ENCODE results near the gene ACSM5. TPM values are rescaled to one million over a fixed set of nuclear protein-coding genes. Genes with fewer than 3 reads are reported as not detected.
A peak's percentile ranks its signal among the peaks of the same experiment; 100 is the strongest.

The ACSM5 gene, protein sequence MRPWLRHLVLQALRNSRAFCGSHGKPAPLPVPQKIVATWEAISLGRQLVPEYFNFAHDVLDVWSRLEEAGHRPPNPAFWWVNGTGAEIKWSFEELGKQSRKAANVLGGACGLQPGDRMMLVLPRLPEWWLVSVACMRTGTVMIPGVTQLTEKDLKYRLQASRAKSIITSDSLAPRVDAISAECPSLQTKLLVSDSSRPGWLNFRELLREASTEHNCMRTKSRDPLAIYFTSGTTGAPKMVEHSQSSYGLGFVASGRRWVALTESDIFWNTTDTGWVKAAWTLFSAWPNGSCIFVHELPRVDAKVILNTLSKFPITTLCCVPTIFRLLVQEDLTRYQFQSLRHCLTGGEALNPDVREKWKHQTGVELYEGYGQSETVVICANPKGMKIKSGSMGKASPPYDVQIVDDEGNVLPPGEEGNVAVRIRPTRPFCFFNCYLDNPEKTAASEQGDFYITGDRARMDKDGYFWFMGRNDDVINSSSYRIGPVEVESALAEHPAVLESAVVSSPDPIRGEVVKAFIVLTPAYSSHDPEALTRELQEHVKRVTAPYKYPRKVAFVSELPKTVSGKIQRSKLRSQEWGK
- total RNA-seq: not detected in 3 replicates

GRCh38 chr16:20409398-20410120 lies at the start of gene ACSM5:
Gene ACSM5, plus strand, starts transcription at chr16:20409534. Its CDS starts 1,951 bp downstream, at chr16:20411485.
- no peaks in the 10 kb centered on the region for H3K4me1 Mint-ChIP-seq
- peaks cover 4% of the 10 kb centered on the region for H3K9me3 Mint-ChIP-seq
- H3K27me3 Mint-ChIP-seq (ENCODE audit: low read depth): no peaks in the 10 kb centered on the region
- no peaks in the 10 kb centered on the region for H3K36me3 Mint-ChIP-seq
- TF ChIP-seq, protein P1, sequence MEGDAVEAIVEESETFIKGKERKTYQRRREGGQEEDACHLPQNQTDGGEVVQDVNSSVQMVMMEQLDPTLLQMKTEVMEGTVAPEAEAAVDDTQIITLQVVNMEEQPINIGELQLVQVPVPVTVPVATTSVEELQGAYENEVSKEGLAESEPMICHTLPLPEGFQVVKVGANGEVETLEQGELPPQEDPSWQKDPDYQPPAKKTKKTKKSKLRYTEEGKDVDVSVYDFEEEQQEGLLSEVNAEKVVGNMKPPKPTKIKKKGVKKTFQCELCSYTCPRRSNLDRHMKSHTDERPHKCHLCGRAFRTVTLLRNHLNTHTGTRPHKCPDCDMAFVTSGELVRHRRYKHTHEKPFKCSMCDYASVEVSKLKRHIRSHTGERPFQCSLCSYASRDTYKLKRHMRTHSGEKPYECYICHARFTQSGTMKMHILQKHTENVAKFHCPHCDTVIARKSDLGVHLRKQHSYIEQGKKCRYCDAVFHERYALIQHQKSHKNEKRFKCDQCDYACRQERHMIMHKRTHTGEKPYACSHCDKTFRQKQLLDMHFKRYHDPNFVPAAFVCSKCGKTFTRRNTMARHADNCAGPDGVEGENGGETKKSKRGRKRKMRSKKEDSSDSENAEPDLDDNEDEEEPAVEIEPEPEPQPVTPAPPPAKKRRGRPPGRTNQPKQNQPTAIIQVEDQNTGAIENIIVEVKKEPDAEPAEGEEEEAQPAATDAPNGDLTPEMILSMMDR (IDR thresholded peaks at IDR 0.05; ENCODE audit: unreplicated experiment): no peak
- H3K27ac Mint-ChIP-seq: peak within 1 kb of the TSS; percentile 76
- no peak for DNase-seq (ENCODE audit: low spot score in 2 of 2, unreplicated experiment in 2 of 2)
- no peak within 1 kb of the TSS for H3K4me3 Mint-ChIP-seq

- TF ChIP-seq, protein P1 (IDR thresholded peaks at IDR 0.05; ENCODE audit: unreplicated experiment): no peak
- DNase-seq (ENCODE audit: low spot score in 2 of 2, unreplicated experiment in 2 of 2): no peak
- no peak overlapping the region for H3K4me3 Mint-ChIP-seq
Measured at GRCh38 chr16:20359997-20360396, 49.3 kb upstream of the ACSM5 start.

DNA sequence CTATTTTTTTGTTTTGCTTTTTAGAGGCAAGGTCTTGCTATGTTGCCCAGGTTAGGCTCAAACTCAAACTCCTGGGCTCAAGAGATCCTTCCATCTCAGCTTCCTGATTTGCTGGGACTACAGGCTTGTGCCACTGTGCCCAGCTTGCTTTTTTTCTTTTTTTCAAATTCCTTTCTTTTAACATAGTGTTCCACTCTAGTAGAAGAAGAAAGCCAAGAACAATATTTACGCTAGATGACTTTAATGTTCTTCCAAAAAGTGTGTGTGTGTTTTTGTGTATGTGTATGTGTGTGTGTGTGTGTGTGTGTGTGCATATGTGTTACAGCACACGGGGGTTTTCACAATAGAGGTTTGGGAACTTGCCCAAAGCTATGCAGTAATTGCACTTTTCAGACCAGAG lies 46.1 kb upstream of the ACSM5 start:
- TF ChIP-seq, protein P1 (IDR thresholded peaks at IDR 0.05; ENCODE audit: unreplicated experiment): no peak
- DNase-seq (ENCODE audit: low spot score in 2 of 2, unreplicated experiment in 2 of 2): no peak
- Mint-ChIP-seq H3K27me3 (ENCODE audit: low read depth) (peaks cover 35% of the 10 kb centered on the region), H3K9me3 (no peaks in the 10 kb centered on the region), H3K4me1 (no peaks in the 10 kb centered on the region), H3K36me3 (no peaks in the 10 kb centered on the region), H3K4me3 (no peak overlapping the region), H3K27ac (no peak overlapping the region)

More at GRCh38 chr16:20359997-20360396, 49.3 kb upstream of the ACSM5 start:
- H3K27me3 Mint-ChIP-seq (ENCODE audit: low read depth): peaks cover 30% of the 10 kb centered on the region
- no peaks in the 10 kb centered on the region for H3K36me3 Mint-ChIP-seq
- no peak overlapping the region for H3K27ac Mint-ChIP-seq
- H3K4me1 Mint-ChIP-seq: no peaks in the 10 kb centered on the region
- peaks cover 5% of the 10 kb centered on the region for H3K9me3 Mint-ChIP-seq

- Mint-ChIP-seq H3K27me3 (ENCODE audit: low read depth) (peaks cover 36% of the 10 kb centered on the region), H3K4me1 (no peaks in the 10 kb centered on the region), H3K4me3 (no peak overlapping the region), H3K36me3 (no peaks in the 10 kb centered on the region), H3K9me3 (no peaks in the 10 kb centered on the region), H3K27ac (no peak overlapping the region)
- TF ChIP-seq, protein P1 (IDR thresholded peaks at IDR 0.05; ENCODE audit: unreplicated experiment): no peak
- no peak for DNase-seq (ENCODE audit: low spot score in 2 of 2, unreplicated experiment in 2 of 2)
Measured at GRCh38 chr16:20364051-20364450, 45.3 kb upstream of the ACSM5 start.

DNA sequence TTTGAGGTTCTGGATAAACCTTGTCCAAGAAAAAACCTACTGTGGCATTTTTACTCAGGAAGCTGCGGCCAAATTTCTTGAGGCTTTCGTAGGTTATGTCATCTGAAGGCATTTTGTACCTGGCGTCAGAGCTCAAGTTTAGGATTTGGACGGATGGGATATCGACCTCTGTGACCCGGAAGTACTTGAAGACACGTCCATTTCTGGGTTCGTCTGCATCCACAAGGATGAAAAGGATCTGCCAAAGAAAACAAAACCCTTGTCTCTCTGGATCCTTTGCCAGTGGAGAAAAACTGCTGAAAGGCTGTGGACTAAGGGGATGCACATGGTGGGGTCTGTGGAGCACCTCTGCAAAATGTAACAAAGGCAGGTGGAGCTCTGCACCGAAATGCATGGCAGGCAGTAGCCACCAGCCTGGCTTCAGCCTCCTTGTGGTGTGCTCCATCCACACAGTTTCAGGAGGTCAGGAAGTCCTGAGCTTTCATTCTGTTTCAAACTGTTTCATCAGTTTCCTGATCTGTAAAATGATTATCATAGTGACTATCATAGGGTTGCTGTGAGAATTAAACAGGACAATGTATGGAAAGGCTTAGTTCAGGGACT lies 39.8 kb upstream of the ACSM5 start:
- Mint-ChIP-seq H3K9me3 (no peaks in the 10 kb centered on the region), H3K27ac (no peak overlapping the region), H3K4me3 (no peak overlapping the region), H3K36me3 (no peaks in the 10 kb centered on the region), H3K27me3 (ENCODE audit: low read depth) (peaks cover 46% of the 10 kb centered on the region), H3K4me1 (no peaks in the 10 kb centered on the region)
- no peak for DNase-seq (ENCODE audit: low spot score in 2 of 2, unreplicated experiment in 2 of 2)
- TF ChIP-seq, protein P1 (IDR thresholded peaks at IDR 0.05; ENCODE audit: unreplicated experiment): no peak

All from mesothelial cell of epicardium (in vitro differentiated cells).